ENCODE results near the gene UNC80.
A peak's percentile ranks its signal among the peaks of the same experiment; 100 is the strongest.

Gene UNC80

GRCh38 chr2:209817844-209818271 lies 46.2 kb downstream of the UNC80 start:
- no peak for DNase-seq (ENCODE audit: low read depth)

- DNase-seq (ENCODE audit: low read depth), result no peak
These were observed 47.3 kb downstream of the UNC80 start for GRCh38 chr2:209818939-209819338.

- no peak for DNase-seq (ENCODE audit: low read depth)
These were observed 50.2 kb downstream of the UNC80 start for GRCh38 chr2:209821806-209822205.

DNA sequence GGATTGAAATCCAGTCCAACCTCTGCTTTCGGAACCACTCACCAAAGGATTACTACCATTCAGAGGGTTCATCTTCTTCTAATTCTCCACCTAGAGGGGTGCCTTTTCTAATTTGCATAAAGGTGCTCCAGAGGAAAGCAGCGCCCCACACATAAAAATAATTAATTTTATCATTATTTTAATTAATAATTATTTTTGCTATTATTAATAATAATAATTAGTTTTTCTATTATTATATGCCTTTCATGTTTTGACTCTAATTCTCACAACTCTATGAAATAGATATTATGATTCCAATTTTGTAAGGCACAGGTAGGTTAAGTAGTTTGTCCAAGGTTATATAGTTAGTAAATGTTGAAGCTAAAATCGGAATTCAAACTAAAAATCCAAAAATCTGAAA lies 51.9 kb downstream of the UNC80 start:
- DNase-seq (ENCODE audit: low read depth), result no peak

GRCh38 chr2:209824391-209824790 lies 52.8 kb downstream of the UNC80 start:
- no peak for DNase-seq (ENCODE audit: low read depth)

DNA sequence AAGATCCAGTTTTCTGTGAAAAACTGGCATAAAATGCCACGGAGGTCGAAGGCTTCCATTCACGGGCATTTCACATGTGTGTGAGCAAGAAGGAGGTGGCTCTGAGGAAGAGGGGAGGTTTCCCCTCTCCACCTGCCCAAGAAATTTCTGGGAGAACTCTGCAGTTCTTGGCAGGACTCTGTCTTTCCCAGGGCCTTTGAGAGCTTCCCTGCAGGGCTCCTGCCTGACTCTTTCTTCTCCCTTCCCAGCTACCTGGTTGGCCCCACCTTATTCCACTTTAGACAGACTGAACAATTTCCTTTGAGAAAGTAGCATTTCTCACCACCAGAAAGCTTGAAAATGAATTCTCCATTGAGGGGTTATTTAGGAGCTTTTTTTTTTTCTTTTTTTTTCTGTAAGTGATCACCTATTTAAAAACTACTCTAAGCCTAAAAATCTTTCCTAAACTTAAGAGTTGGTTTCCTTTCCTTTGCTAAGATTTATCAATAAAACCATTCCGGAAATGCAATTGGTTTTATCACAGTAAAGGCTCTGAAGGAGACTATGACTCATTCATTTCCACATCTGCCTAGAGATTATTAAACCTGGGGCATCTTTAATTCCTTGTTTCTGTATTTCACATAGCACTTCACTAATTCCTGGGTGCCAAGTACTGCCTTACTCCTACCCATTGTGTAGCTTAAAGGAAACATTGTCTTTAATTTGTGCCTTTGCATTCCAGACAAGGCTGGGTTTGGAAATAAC lies 59.3 kb downstream of the UNC80 start:
- DNase-seq (ENCODE audit: low read depth), result no peak

DNA sequence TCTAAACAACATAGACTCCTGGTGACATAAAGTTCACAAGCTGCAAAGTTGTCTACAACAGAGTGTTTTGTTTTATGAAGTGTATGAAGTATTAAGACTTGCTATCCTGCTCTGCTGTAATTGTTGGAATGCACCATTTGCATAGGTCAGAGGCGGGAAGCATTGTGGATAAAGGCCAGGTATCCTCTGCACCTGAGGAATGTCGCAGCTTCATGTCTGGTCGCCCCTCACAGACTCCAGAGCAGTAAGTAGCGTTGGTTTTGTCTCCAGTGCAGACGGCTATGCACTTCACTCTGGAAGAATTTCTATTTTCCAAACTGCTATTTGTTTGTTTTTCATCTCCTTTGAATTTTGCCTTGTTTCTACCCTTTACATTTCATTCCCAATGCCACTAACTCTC lies 63.1 kb downstream of the UNC80 start:
- no peak for DNase-seq (ENCODE audit: low read depth)

GRCh38 chr2:209840434-209840833 lies 68.8 kb downstream of the UNC80 start:
- DNase-seq (ENCODE audit: low read depth), result no peak

DNA sequence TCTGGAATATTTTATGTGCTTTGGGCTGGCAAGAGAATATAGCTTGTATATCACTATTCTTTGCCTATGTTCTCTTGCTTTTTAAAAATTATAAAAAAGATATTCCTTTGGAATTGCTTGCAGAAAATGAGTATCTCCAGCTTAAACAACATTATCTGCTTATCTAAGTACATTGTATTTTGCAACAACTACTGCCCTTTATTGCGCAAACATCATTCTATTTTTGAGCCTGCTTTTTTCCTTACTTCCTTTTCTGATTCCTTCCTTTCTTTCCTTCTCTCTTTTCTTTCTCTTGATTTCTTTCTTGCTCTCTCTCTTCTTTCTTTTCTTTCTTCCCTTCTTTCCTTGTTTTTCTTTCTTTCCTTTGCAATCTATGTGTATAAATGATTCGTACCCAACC lies 74.0 kb downstream of the UNC80 start:
- no peak for DNase-seq (ENCODE audit: low read depth)

DNA sequence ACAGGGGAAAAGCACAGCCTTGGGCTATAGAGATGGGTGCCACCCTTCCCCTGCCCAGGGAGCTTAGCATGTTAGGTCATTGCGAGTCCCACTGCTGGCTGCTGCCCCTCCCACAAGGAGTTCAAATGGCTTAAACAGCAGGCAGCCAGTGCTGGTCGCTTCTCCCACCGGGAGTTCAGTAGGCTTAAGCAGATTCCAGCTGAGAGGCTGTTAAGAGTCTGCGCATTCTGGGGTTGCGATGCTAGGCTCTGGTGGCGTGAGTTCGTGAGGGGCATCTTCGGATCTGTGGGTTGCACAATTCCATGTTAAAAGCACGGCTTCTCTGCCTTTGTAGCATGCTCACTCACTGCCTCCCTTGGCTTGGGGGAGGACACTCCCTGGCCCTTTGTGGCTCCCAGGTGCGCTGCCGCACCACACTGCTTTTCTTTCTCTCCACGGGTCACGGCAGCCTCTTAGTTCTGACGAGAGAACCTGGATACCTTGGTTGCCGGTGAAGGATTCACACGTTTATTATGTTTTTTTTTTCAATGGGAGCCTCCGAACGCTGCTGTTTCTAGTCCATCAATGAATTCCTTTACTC lies 93.2 kb downstream of the UNC80 start:
- no peak for DNase-seq (ENCODE audit: low read depth)

DNA sequence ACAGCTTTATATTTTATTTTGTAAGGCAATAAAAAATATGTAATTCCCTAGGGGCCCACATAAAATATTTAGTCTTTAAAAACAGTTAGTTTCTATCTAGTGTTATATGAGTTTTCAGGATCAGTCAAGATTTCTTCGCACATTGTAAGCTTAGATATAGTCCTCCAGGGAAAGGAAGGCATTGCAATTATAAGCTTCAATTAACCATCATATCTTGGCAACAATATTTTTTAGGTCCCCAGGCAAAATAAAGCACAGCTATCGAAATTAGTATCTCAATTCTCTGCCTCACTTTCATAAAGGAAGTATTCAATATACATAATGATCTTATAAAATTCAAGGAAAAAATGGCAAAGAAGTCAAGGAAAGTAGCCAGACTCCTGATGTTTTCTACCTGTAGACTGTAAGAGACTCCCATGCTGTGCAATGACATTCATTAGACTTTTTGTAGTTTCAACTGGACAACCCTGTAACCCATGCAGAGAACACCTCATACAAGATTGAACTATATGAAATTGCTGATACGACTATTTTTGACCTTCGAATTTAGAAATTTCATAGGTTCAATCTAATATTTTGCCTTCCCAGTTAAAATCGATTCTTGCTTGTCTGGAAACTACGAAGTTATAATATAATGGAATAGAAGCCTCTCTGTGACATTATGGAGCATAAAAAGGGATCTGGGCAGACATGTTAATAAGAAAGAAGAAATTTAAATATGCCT lies 96.8 kb downstream of the UNC80 start:
- no peak for DNase-seq (ENCODE audit: low read depth)

DNA sequence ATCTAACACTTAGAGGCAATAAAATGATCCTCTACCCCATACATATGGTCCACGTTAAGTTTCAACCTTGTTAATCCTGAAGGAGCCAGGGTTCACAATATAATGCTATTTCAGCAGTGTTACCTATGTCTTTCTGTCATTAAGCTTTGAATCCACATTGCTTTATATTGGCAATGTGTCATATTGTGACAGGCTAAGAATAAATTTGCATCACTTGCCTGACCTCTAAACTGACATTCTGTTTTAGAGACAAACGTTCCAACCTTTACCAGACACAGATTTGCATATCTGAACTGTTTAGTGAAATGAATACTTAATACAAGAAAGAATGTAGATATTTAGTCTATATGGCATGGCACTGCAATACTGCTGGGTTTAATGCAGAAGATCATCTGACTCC lies 98.4 kb downstream of the UNC80 start:
- DNase-seq (ENCODE audit: low read depth), result no peak

DNA sequence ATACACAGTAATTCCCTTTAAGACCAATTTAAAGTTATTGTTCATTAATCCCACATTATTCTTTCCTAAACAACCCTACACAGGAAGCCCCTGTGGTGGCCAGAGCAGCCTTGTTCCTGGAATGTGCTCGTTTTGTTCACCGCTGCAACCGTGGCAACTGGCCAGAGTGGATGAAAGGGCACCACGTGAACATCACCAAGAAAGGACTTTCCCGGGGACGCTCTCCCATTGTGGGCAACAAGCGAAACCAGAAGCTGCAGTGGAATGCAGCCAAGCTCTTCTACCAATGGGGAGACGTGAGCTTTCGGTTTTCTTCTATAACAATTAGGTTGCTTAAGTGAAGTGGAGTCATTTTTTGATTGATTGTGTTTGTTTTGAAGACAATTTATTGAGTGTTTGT lies 101.0 kb downstream of the UNC80 start:
- DNase-seq (ENCODE audit: low read depth), result peak; percentile 31

DNA sequence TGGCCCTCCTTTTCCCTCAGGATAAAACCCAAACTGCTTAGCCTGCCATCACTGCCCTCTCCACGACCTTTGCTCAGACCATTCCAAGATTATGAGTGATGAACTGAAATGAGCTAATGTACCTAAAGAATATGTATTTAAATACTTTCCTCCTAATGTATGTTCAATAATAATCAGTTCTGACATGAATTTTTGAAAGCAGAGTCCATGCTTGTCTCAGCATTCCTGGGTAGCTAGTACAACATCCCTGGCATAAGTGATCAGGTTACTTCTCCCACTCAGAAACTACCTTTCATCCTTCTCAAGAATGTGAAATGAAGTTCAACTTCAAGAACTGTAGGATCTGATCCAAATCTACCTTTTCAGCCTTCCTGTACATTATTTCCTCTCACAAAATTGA lies 103.6 kb downstream of the UNC80 start:
- no peak for DNase-seq (ENCODE audit: low read depth)

DNA sequence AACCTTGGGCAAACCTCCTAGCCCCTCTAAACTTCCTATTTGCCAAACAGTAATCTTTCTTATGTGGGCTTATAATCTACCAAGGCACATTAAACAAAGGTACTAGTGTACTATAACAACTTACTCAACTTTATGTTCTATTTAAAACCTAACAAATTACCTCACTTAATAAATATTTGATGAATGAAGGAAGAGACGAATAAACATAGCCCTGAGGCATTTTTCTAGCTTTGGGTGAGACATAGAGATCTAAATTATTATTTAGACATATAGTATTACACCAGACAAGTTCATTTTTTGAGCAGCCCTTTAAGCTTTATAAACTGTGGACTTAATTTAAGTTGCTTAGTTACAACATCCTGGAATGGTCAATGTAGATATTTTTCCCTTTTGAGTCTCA lies 104.6 kb downstream of the UNC80 start:
- no peak for DNase-seq (ENCODE audit: low read depth)

DNA sequence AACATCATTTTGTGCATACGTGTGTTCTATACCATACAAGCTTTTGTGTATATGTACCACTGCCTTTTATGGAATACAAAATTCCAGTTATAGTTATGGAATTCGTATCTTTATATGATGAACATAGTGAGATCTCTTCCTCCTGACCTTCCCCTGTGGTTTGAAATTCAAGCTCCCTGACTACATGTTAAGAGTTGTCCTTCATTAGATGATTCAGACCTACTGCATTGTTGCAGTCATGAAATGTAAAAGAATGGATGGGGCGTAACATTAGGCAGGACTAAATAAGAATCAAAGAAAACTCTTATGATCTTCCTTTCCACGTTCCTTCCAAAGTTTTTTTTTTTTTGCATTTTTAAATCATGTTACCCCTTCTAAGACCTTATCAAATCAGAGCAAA lies 107.1 kb downstream of the UNC80 start:
- DNase-seq (ENCODE audit: low read depth), result no peak

GRCh38 chr2:209900638-209901037 lies 129.0 kb downstream of the UNC80 start:
- no peak for DNase-seq (ENCODE audit: low read depth)

DNA sequence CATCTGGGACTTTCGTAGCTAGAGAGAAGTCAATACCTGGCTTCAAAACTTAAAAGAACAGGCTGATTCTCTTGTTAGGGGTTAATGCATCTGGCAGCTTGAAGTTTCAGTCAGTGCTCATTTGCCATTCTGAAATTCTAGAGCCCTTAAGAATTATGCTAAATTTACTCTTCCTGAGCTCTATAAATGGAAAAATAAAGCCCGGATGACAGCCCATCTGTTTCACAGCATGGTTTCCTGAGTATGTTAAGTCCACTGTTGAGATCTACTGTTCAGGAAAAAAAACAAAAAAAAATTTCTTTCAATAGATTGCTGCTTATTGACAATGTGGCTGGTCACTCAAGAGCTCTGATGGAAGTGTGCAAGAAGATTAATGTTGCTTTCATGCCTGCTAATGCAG lies 129.5 kb downstream of the UNC80 start:
- DNase-seq (ENCODE audit: low read depth), result no peak

DNA sequence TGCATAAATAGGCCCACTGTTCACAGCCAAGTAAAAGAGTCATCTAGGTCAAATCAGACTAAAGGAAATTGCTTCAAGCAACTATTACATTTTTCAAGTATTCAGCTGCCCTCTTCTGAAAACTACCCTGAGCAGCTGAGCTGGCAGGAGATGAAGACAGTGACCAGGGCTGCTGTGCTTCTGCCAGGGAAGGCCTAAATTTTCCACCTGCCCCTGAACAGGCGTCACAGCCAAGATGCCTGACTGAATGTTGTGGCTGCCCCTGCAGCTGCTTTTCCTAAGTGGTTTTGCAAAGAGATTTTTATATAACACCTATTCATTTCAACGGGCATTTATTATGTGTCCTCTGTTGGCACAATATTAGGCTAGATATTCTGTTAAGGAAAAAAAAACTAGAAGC lies 134.1 kb downstream of the UNC80 start:
- no peak for DNase-seq (ENCODE audit: low read depth)

DNA sequence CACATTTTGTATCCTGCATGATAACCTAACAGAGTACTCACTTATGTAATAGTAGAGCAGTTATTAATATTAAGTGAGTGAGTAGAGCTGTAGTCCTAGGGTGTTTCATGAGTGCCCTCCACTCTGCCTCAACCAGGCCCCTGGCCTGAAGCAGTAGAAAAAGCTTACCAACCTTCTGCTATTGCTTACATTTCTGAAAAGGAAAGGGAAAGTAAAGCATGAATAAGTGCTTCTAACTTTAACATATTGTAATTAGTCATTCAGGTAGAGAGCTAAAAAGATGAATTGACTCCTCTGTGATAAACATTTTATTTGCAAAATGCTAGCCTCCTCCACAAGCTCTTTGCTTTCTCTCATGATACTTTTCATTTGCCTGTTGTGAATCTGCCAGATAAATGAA lies 136.1 kb downstream of the UNC80 start:
- no peak for DNase-seq (ENCODE audit: low read depth)

GRCh38 chr2:209908511-209908910 lies 136.9 kb downstream of the UNC80 start:
- no peak for DNase-seq (ENCODE audit: low read depth)

- no peak for DNase-seq (ENCODE audit: low read depth)
These were observed 139.9 kb downstream of the UNC80 start for GRCh38 chr2:209911486-209911885.

DNA sequence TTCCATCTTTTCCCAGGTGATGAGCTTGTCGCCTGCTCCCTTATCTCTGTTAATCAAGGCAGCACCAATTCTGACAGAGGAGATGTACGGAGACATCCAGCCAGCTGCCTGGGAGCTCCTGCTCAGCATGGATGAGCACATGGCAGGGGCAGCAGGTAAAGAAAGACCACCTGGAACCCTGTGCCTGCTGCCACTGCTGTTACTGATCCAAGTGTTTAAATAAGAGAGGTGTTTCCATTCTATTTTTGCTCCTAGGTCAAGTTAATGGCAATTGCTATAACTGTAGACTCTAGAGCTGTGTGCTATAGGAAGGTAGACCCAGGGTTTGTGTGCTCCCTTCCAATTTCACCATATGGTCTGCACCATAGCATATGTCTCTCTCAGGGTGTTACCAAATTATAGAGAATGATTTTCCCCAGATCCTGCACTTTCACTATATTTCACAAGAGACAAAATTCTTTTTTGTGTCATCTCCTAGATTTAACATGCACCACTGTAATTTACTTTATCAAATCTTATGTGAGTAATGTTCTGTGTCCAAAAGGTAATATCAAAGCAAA lies 142.2 kb downstream of the UNC80 start:
- DNase-seq (ENCODE audit: low read depth), result no peak
